ENCODE results near the gene OSBPL8. TPM values are rescaled to one million over a fixed set of nuclear protein-coding genes. Genes with fewer than 3 reads are reported as not detected.

OSBPL8 gene
- total and polyA plus RNA-seq, 2 of the 8 experiments (the other 6 are each of a cell fraction or from before 2014, with no cell fraction given) = 10.9 to 81.1 TPM

DNA sequence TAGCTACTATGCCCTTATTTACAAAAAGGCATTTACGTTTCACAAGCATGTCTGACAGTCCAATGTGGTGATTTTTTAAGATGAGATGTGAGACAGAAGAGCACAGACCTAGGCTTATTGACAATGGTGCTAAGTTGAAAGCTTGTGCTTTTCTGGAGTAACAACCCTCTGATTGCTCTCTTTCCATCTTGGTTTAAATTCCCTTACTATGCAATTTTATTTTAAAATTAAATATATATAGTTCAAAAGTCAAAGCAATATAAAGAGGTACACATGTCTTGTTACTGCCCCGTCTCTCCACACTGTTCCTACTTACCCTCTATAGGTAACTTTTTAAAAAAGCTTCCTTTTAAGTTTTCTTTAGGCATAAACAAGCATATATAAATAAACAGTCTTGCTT lies 172.0 kb downstream of the OSBPL8 start:
- H3K36me3 ChIP-seq (ENCODE audit: control insufficient read depth in 2 of 4, insufficient read depth in 4 of 4, low read length in 3 of 4) = peaks cover 0 to 26% (median 6%) of the 10 kb centered on the region in 4 experiments; a peak in 4 of 8 replicates
- no peak for FAIRE-seq
- no peak overlapping the region for H3K27ac ChIP-seq (ENCODE audit: low read depth, low read length)
- H4K91ac ChIP-seq (replicated peaks; ENCODE audit: insufficient read length, low read length) = no peak overlapping the region
- H3K4me1 ChIP-seq (replicated peaks in 1 of 4; ENCODE audit: control insufficient read depth in 3 of 4, insufficient read depth in 4 of 4, low read length in 3 of 4) = peaks cover 0 to 3% (median 0%) of the 10 kb centered on the region in 4 experiments; a peak in 1 of 7 replicates
- ChIA-PET CTCF (ENCODE audit: partially characterized antibody) (no interaction called here), POLR2A (ENCODE audit: partially characterized antibody) (no interaction called here)
- H3K4me2 ChIP-seq (ENCODE audit: insufficient read depth in 1 of 2, low read depth in 2 of 2, low read length in 2 of 2) = no peak overlapping the region
- H3K9me3 ChIP-seq (ENCODE audit: insufficient read depth in 2 of 2, low read depth in 1 of 2, low read length in 1 of 2) = no peaks in the 10 kb centered on the region
- H3K4ac ChIP-seq (replicated peaks; ENCODE audit: insufficient read length, low read depth, low read length) = no peak overlapping the region
- H3K79me2 ChIP-seq (ENCODE audit: control insufficient read depth in 1 of 2, insufficient read depth in 2 of 2, low read length in 2 of 2) = no peaks in the 10 kb centered on the region
- no peak overlapping the region for H3K56ac ChIP-seq (replicated peaks; ENCODE audit: insufficient read length, low read depth, low read length)
- no peaks in the 10 kb centered on the region for H4K20me1 ChIP-seq (replicated peaks in 1 of 2; ENCODE audit: control insufficient read depth in 1 of 2, insufficient read depth in 2 of 2, low read length in 2 of 2)
- H3K79me1 ChIP-seq (ENCODE audit: low read depth, low read length) = no peaks in the 10 kb centered on the region; the same call in 1 of the 2 replicates
- no peak overlapping the region for H4K8ac ChIP-seq (ENCODE audit: extremely low read depth, insufficient read depth, low read length)
- no peak overlapping the region for H3K14ac ChIP-seq (ENCODE audit: insufficient read length)
- H2BK15ac ChIP-seq (ENCODE audit: low read length) = no peak overlapping the region
- no peak overlapping the region for H2AFZ ChIP-seq (ENCODE audit: low read length)
- no peak overlapping the region for H3K18ac ChIP-seq (ENCODE audit: extremely low read depth, low read length)
- no peak for DNase-seq (ENCODE audit: low read depth in 1 of 2, low spot score in 2 of 2)
- no peak overlapping the region for H3K23ac ChIP-seq (ENCODE audit: insufficient read length)
- no peak overlapping the region for H4K5ac ChIP-seq (ENCODE audit: insufficient read length, low read depth, low read length)
- H2AK5ac ChIP-seq (ENCODE audit: low read depth, low read length) = no peak overlapping the region
- 87% methylated on average over 2 of the region's 2 CpGs; no CpG with 5 or more reads in 1 of the 2 experiments for WGBS, 2 experiments (ENCODE audit: extremely low coverage in 1 of 2, insufficient coverage in 1 of 2, insufficient read length in 1 of 2, insufficient replicate concordance in 2 of 2, low coverage in 1 of 2, low lambda C conversion rate in 2 of 2, missing lambda C conversion rate in 1 of 2)
- H3K9ac ChIP-seq (replicated peaks in 1 of 4; ENCODE audit: extremely low read depth in 1 of 4, low read depth in 3 of 4, low read length in 3 of 4) = no peak overlapping the region
- no peak overlapping the region for H2BK12ac ChIP-seq (ENCODE audit: low read depth, low read length)
- H3K27me3 ChIP-seq (replicated peaks in 1 of 4; ENCODE audit: control insufficient read depth in 3 of 4, extremely low read depth in 1 of 4, insufficient read depth in 3 of 4, low read length in 3 of 4) = no peaks in the 10 kb centered on the region
- H2BK5ac ChIP-seq (ENCODE audit: low read depth, low read length) = no peak overlapping the region
- no peaks in the 10 kb centered on the region for H3K23me2 ChIP-seq (ENCODE audit: low read depth, low read length)
- H2BK120ac ChIP-seq (replicated peaks; ENCODE audit: low read depth, low read length) = no peak overlapping the region
- H3K4me3 ChIP-seq (ENCODE audit: extremely low read depth in 1 of 4, insufficient read depth in 2 of 4, low read depth in 3 of 4, low read length in 4 of 4) = no peak overlapping the region
- no peak overlapping the region for H2BK20ac ChIP-seq (ENCODE audit: low read length)
- no peak for TF ChIP-seq HDAC6 (IDR thresholded peaks at IDR 0.05; ENCODE audit: low read depth, low read length)
- TF ChIP-seq RXRA (IDR thresholded peaks at IDR 0.05; ENCODE audit: insufficient read depth, low read depth, low read length) = no peak
- TF ChIP-seq SAP30 (IDR thresholded peaks at IDR 0.05; ENCODE audit: insufficient read depth, insufficient replicate concordance, low read length) = no peak
- TF ChIP-seq CBX8 (IDR thresholded peaks at IDR 0.05; ENCODE audit: borderline replicate concordance, low read depth, low read length) = no peak
- TF ChIP-seq RAD21 (IDR thresholded peaks at IDR 0.05 in 1 of 2, conservative IDR thresholded peaks at IDR 0.05 in 1 of 2; ENCODE audit: low read depth in 2 of 2, low read length in 2 of 2) = no peak
- TF ChIP-seq, protein P1, sequence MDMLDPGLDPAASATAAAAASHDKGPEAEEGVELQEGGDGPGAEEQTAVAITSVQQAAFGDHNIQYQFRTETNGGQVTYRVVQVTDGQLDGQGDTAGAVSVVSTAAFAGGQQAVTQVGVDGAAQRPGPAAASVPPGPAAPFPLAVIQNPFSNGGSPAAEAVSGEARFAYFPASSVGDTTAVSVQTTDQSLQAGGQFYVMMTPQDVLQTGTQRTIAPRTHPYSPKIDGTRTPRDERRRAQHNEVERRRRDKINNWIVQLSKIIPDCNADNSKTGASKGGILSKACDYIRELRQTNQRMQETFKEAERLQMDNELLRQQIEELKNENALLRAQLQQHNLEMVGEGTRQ (IDR thresholded peaks at IDR 0.05; ENCODE audit: low read length) = no peak
- no peak for TF ChIP-seq NRF1 (IDR thresholded peaks at IDR 0.05; ENCODE audit: low read depth, low read length)
- no peak for TF ChIP-seq KDM1A (IDR thresholded peaks at IDR 0.05; ENCODE audit: borderline replicate concordance, low read length)

Measured in H1 (cell line).